Endodermal cell (in vitro differentiated cells): Measurements from ENCODE around the gene RETREG1. TPM values are rescaled to one million over a fixed set of nuclear protein-coding genes. Genes with fewer than 3 reads are reported as not detected.
A peak's percentile ranks its signal among the peaks of the same experiment; 100 is the strongest.

Source experiments
- DNase-seq: peaks from one replicate; pipeline ENCODE4 v3.0.0-alpha.2; 2017
- H3K27ac ChIP-seq: 2 replicates; pipeline ENCODE4 v1.5.1; 2013; ENCODE audit warnings: mild to moderate bottlenecking, low read depth, low read length, moderate library complexity
- H3K27me3 ChIP-seq: 2 replicates; pipeline ENCODE4 v1.6.1; 2013; ENCODE audit warnings: mild to moderate bottlenecking, low read length, moderate library complexity; ENCODE audit not compliant: insufficient read depth, control insufficient read depth, poor library complexity, severe bottlenecking
- H3K36me3 ChIP-seq: 2 replicates; pipeline ENCODE4 v1.7.0; 2013; ENCODE audit warnings: mild to moderate bottlenecking, low read length, moderate library complexity; ENCODE audit not compliant: control insufficient read depth, insufficient read depth
- H3K4me1 ChIP-seq: one replicate; pipeline ENCODE4 v1.7.0; 2013; ENCODE audit warnings: low read length; ENCODE audit not compliant: control insufficient read depth, insufficient read depth
- H3K4me3 ChIP-seq: 2 replicates; pipeline ENCODE4 v1.5.1; 2013; ENCODE audit warnings: mild to moderate bottlenecking, low read length, moderate library complexity
- H3K9ac ChIP-seq: 2 replicates; pipeline ENCODE4 v1.6.1; 2013; ENCODE audit warnings: mild to moderate bottlenecking, low read length, moderate library complexity; ENCODE audit not compliant: poor library complexity, severe bottlenecking; ENCODE audit errors: extremely low read depth
- H3K9me3 ChIP-seq: 2 replicates; pipeline ENCODE4 v1.6.1; 2013; ENCODE audit warnings: mild to moderate bottlenecking, low read length, moderate library complexity; ENCODE audit not compliant: control insufficient read depth
- H3K27ac Mint-ChIP-seq: 2 replicates; pipeline ENCODE4 v1.8.0; 2020; ENCODE audit warnings: mixed read lengths
- H3K27me3 Mint-ChIP-seq: 2 replicates; pipeline ENCODE4 v1.8.0; 2021; ENCODE audit warnings: mild to moderate bottlenecking, mixed read lengths; ENCODE audit not compliant: insufficient read depth
- H3K36me3 Mint-ChIP-seq: 2 replicates; pipeline ENCODE4 v1.8.0; 2020; ENCODE audit warnings: low read depth, mixed read lengths
- H3K4me1 Mint-ChIP-seq: 2 replicates; pipeline ENCODE4 v1.8.0; 2020; ENCODE audit warnings: mixed read lengths
- H3K4me3 Mint-ChIP-seq: 2 replicates; pipeline ENCODE4 v1.8.0; 2020; ENCODE audit warnings: mild to moderate bottlenecking, moderate library complexity, mixed read lengths
- H3K9me3 Mint-ChIP-seq: 2 replicates; pipeline ENCODE4 v1.8.0; 2020; ENCODE audit warnings: mild to moderate bottlenecking, mixed read lengths
- WGBS, 2 experiments: methylation state at CpG; one replicate each; pipeline versions ENCODE4 v1.1.5 to v1.1.7; 2013; ENCODE audit warnings: missing lambda C conversion rate in 2 of 2, mixed read lengths in 1 of 2; ENCODE audit not compliant: insufficient coverage in 1 of 2, insufficient read length in 1 of 2; 5-methylcytosine and 5-hydroxymethylcytosine counted together
- total RNA-seq, 2 donors: library from RNA; stranded (reverse); fragmentation: NEBNext Ultra II Directional in 1 of 2; extraction: Animal tissue kit (Norgen Biotek cat#: 25700) in 1 of 2; gene quantifications; 2 replicates in 1 of 2; 3 replicates in 1 of 2; pipeline ENCODE4 v1.2.1, GENCODE V29; 2021
- TF ChIP-seq, protein P1 (sequence below): fragments of 200-600 bp; sonication (generic); conservative IDR thresholded peaks from 2 replicates; pipeline ENCODE4 v1.5.0; 2021; ENCODE audit warnings: antibody characterized with exemption, mild to moderate bottlenecking

The RETREG1 gene
- total RNA-seq, 2 donors from 2014 or later: 4.1 to 4.3 TPM

DNA sequence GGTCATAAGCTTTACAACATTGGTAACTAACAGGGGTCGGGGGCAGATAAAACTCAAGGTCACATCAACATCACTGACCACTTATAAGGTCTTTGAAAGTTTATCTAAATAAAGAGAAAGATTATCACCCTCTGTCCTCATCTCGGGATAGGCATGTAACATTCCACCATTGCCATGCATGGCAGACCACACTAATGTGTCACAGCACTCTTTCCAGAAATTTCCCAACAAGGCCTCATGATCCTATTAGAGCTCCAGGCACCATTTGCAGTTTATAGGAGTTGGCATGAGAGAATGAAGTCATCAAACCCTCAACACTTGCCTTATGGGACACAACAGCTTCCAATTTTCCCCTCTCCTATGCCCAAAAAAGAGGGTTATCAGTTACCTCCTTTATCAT is 119.3 kb downstream of the RETREG1 start:
- H3K4me3 Mint-ChIP-seq: no peak overlapping the region
- peaks cover 4% of the 10 kb centered on the region for H3K36me3 Mint-ChIP-seq
- no peak overlapping the region for H3K27ac ChIP-seq

DNA sequence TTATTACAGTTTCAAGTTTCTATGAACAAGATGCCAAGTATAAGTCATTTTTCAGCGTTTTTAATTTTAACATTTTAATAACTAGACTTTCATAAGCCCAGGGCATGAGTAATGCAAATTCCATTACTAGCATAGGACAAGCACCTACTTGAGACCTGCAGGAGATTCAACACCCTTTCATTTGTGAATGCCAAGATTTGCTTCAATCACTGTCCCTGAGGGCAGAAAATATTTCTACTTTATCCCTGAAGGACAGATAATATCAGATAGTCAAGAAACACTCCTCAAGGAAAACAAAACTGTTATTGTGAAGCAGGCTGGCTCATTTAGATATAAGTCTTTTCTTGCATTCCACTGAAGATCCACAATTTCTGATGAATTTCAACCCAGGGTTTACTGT is 123.5 kb downstream of the RETREG1 start:
- Histone ChIP-seq H3K9ac (no peak overlapping the region), H3K4me1 (no peaks in the 10 kb centered on the region), H3K4me3 (peak overlapping the region; percentile 13), H3K36me3 (no peaks in the 10 kb centered on the region), H3K27ac (no peak overlapping the region), H3K27me3 (no peaks in the 10 kb centered on the region), H3K9me3 (peaks cover 25% of the 10 kb centered on the region)
- Mint-ChIP-seq H3K4me3 (no peak overlapping the region), H3K36me3 (peaks cover 4% of the 10 kb centered on the region), H3K4me1 (no peaks in the 10 kb centered on the region), H3K27me3 (no peaks in the 10 kb centered on the region), H3K9me3 (peaks cover 30% of the 10 kb centered on the region), H3K27ac (no peak overlapping the region)
- 81 to 88% methylated on average over 1 of the region's 1 CpG for WGBS, 2 experiments
- DNase-seq: no peak
- TF ChIP-seq, protein P1, sequence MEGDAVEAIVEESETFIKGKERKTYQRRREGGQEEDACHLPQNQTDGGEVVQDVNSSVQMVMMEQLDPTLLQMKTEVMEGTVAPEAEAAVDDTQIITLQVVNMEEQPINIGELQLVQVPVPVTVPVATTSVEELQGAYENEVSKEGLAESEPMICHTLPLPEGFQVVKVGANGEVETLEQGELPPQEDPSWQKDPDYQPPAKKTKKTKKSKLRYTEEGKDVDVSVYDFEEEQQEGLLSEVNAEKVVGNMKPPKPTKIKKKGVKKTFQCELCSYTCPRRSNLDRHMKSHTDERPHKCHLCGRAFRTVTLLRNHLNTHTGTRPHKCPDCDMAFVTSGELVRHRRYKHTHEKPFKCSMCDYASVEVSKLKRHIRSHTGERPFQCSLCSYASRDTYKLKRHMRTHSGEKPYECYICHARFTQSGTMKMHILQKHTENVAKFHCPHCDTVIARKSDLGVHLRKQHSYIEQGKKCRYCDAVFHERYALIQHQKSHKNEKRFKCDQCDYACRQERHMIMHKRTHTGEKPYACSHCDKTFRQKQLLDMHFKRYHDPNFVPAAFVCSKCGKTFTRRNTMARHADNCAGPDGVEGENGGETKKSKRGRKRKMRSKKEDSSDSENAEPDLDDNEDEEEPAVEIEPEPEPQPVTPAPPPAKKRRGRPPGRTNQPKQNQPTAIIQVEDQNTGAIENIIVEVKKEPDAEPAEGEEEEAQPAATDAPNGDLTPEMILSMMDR: no peak

More for the DNA sequence above, 119.3 kb downstream of the RETREG1 start:
- peaks cover 25% of the 10 kb centered on the region for H3K9me3 ChIP-seq
- WGBS, 2 experiments: 89 to 100% methylated on average over 1 to 2 of the region's 2 CpGs
- no peaks in the 10 kb centered on the region for H3K27me3 ChIP-seq
- H3K4me1 ChIP-seq: no peaks in the 10 kb centered on the region
- H3K27me3 Mint-ChIP-seq: no peaks in the 10 kb centered on the region
- no peaks in the 10 kb centered on the region for H3K36me3 ChIP-seq
- no peak overlapping the region for H3K27ac Mint-ChIP-seq
- TF ChIP-seq, protein P1: no peak
- no peak overlapping the region for H3K4me3 ChIP-seq
- DNase-seq: no peak
- H3K9me3 Mint-ChIP-seq: peaks cover 31% of the 10 kb centered on the region
- H3K9ac ChIP-seq: no peak overlapping the region
- no peaks in the 10 kb centered on the region for H3K4me1 Mint-ChIP-seq

DNA sequence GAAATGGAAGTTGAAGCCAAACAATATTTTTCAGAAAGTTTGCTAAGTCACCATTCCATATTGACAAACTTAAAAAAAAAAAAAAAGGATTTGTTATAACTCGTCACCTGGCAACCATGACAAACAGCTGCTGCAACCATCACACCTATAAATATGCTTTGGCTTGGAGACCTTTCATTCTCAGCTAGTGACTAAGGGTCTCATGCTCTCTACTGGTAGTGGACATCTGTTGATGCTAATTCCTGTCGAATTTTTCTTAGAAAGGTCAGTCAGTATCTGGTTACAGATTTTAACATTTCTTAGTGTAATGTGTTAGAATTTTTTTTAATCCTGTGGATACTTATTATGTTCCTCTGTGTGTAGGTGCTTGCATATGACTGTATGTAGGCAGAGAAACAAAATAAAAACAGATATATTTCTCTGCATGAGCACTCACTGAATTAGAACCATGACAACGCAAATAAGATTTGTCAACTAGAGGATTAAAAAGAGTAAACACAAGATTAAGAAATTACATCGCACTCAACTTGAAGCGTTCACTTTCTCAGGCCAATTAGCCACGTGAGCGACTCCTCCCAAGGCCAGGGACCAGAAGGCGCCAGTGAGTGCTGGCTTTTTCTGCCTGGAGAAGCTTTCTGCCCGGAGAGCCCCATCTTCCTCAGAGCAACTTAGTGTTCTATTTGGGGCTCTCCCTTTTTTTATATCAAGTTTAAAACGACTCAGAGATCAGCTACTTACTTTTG is 124.2 kb downstream of the RETREG1 start:
- no peak overlapping the region for H3K27ac Mint-ChIP-seq
- Histone ChIP-seq H3K27me3 (no peaks in the 10 kb centered on the region), H3K4me1 (no peaks in the 10 kb centered on the region), H3K9ac (no peak overlapping the region), H3K4me3 (no peak overlapping the region), H3K27ac (no peak overlapping the region), H3K36me3 (no peaks in the 10 kb centered on the region), H3K9me3 (peaks cover 25% of the 10 kb centered on the region)
- H3K4me3 Mint-ChIP-seq: no peak overlapping the region
- 89 to 93% methylated on average over 8 to 10 of the region's 10 CpGs for WGBS, 2 experiments
- TF ChIP-seq, protein P1: no peak
- H3K36me3 Mint-ChIP-seq: peaks cover 4% of the 10 kb centered on the region
- H3K27me3 Mint-ChIP-seq: no peaks in the 10 kb centered on the region
- no peak for DNase-seq
- no peaks in the 10 kb centered on the region for H3K4me1 Mint-ChIP-seq
- peaks cover 30% of the 10 kb centered on the region for H3K9me3 Mint-ChIP-seq
